ENCODE data around the gene KLF12.

Gene KLF12

GRCh38 chr13:74135326-74136083 lies 1.3 kb upstream of the KLF12 start:
- no peaks in the 10 kb centered on the region for H3K9me3 ChIP-seq (ENCODE audit: low read length)
- H3K9me2 ChIP-seq (ENCODE audit: low read depth, low read length): no peaks in the 10 kb centered on the region
- no peaks in the 10 kb centered on the region for H3K27me3 ChIP-seq (ENCODE audit: insufficient read depth, low read length)
- H3K4me3 ChIP-seq (ENCODE audit: low read depth, low read length, poor library complexity, severe bottlenecking): peak overlapping the region; percentile 73
- H4K20me1 ChIP-seq (ENCODE audit: insufficient read depth, low read length): no peaks in the 10 kb centered on the region
- no peaks in the 10 kb centered on the region for H3K36me3 ChIP-seq (ENCODE audit: insufficient read depth, low read length)
- H3K4me2 ChIP-seq (ENCODE audit: low read length): peak overlapping the region; percentile 90
- TF ChIP-seq, protein P1, sequence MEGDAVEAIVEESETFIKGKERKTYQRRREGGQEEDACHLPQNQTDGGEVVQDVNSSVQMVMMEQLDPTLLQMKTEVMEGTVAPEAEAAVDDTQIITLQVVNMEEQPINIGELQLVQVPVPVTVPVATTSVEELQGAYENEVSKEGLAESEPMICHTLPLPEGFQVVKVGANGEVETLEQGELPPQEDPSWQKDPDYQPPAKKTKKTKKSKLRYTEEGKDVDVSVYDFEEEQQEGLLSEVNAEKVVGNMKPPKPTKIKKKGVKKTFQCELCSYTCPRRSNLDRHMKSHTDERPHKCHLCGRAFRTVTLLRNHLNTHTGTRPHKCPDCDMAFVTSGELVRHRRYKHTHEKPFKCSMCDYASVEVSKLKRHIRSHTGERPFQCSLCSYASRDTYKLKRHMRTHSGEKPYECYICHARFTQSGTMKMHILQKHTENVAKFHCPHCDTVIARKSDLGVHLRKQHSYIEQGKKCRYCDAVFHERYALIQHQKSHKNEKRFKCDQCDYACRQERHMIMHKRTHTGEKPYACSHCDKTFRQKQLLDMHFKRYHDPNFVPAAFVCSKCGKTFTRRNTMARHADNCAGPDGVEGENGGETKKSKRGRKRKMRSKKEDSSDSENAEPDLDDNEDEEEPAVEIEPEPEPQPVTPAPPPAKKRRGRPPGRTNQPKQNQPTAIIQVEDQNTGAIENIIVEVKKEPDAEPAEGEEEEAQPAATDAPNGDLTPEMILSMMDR (IDR thresholded peaks at IDR 0.05; ENCODE audit: low read length): no peak
- no peak for TF ChIP-seq EZH2 (IDR thresholded peaks at IDR 0.05; ENCODE audit: borderline replicate concordance, low read length)
- H2AFZ ChIP-seq (ENCODE audit: low read length): 0 out of 2 replicates have a peak overlapping the region, but pooled peaks have one; percentile 23
- H3K27ac ChIP-seq (ENCODE audit: low read depth, low read length, poor library complexity, severe bottlenecking): peak overlapping the region; percentile 81
- peaks cover 3% of the 10 kb centered on the region; the same call in 1 of the 2 replicates for H3F3A ChIP-seq (ENCODE audit: insufficient read depth, low read length)
- H3K4me1 ChIP-seq (ENCODE audit: insufficient read depth, low read length, severe bottlenecking): peaks cover 27% of the 10 kb centered on the region
- H3K9ac ChIP-seq (ENCODE audit: low read length): peak overlapping the region; percentile 83
- peaks cover 14% of the 10 kb centered on the region for H3K79me2 ChIP-seq (ENCODE audit: insufficient read depth, low read length)

GRCh38 chr13:74134777-74135325 lies 647 bp upstream of the KLF12 start:
- H3K27ac ChIP-seq (ENCODE audit: low read depth, low read length, poor library complexity, severe bottlenecking): peak overlapping the region; percentile 81
- peak overlapping the region; percentile 90 for H3K4me2 ChIP-seq (ENCODE audit: low read length)
- no peaks in the 10 kb centered on the region for H3K27me3 ChIP-seq (ENCODE audit: insufficient read depth, low read length)
- H3K79me2 ChIP-seq (ENCODE audit: insufficient read depth, low read length): peaks cover 21% of the 10 kb centered on the region
- H3K9ac ChIP-seq (ENCODE audit: low read length): peak overlapping the region; percentile 83
- H3K9me2 ChIP-seq (ENCODE audit: low read depth, low read length): no peaks in the 10 kb centered on the region
- 0 out of 2 replicates have a peak overlapping the region, but pooled peaks have one; percentile 23 for H2AFZ ChIP-seq (ENCODE audit: low read length)
- H4K20me1 ChIP-seq (ENCODE audit: insufficient read depth, low read length): no peaks in the 10 kb centered on the region
- no peaks in the 10 kb centered on the region for H3K9me3 ChIP-seq (ENCODE audit: low read length)
- H3F3A ChIP-seq (ENCODE audit: insufficient read depth, low read length): peaks cover 3% of the 10 kb centered on the region; the same call in 1 of the 2 replicates
- peaks cover 34% of the 10 kb centered on the region for H3K4me1 ChIP-seq (ENCODE audit: insufficient read depth, low read length, severe bottlenecking)
- H3K36me3 ChIP-seq (ENCODE audit: insufficient read depth, low read length): no peaks in the 10 kb centered on the region
- no peak for TF ChIP-seq EZH2 (IDR thresholded peaks at IDR 0.05; ENCODE audit: borderline replicate concordance, low read length)
- TF ChIP-seq, protein P1 (IDR thresholded peaks at IDR 0.05; ENCODE audit: low read length): no peak
- peak overlapping the region; percentile 73 for H3K4me3 ChIP-seq (ENCODE audit: low read depth, low read length, poor library complexity, severe bottlenecking)

- Histone ChIP-seq H3K27ac (ENCODE audit: low read depth, low read length, poor library complexity, severe bottlenecking) (peak overlapping the region; percentile 87), H3K9me3 (ENCODE audit: low read length) (no peaks in the 10 kb centered on the region), H3K9me2 (ENCODE audit: low read depth, low read length) (no peaks in the 10 kb centered on the region), H3K9ac (ENCODE audit: low read length) (peak overlapping the region; percentile 80), H3K4me2 (ENCODE audit: low read length) (peak overlapping the region; percentile 82), H3K79me2 (ENCODE audit: insufficient read depth, low read length) (peaks cover 32% of the 10 kb centered on the region), H3K4me3 (ENCODE audit: low read depth, low read length, poor library complexity, severe bottlenecking) (peak overlapping the region; percentile 75), H3K36me3 (ENCODE audit: insufficient read depth, low read length) (no peaks in the 10 kb centered on the region), H3F3A (ENCODE audit: insufficient read depth, low read length) (0 out of 2 replicates have a peak, but pooled peaks cover 3% of the 10 kb centered on the region), H3K27me3 (ENCODE audit: insufficient read depth, low read length) (no peaks in the 10 kb centered on the region), H4K20me1 (ENCODE audit: insufficient read depth, low read length) (no peaks in the 10 kb centered on the region), H3K4me1 (ENCODE audit: insufficient read depth, low read length, severe bottlenecking) (peaks cover 45% of the 10 kb centered on the region), H2AFZ (ENCODE audit: low read length) (no peak overlapping the region)
- no peak for TF ChIP-seq EZH2 (IDR thresholded peaks at IDR 0.05; ENCODE audit: borderline replicate concordance, low read length)
- TF ChIP-seq, protein P1 (IDR thresholded peaks at IDR 0.05; ENCODE audit: low read length): no peak
These were observed 475 bp downstream of the KLF12 start for GRCh38 chr13:74133657-74134201.
